Mucosa of rectum (tissue), 2 donors: Measurements from ENCODE around the gene MUSTN1.

Source experiments
- H3K27ac ChIP-seq, 2 donors: one replicate each; pipeline ENCODE4 v1.7.0; 2013; ENCODE audit warnings: inconsistent platforms in 2 of 2, low read depth in 2 of 2, low read length in 2 of 2
- H3K27me3 ChIP-seq, 2 donors: one replicate each; pipeline ENCODE4 v1.7.0; 2013; ENCODE audit warnings: low read length in 2 of 2; ENCODE audit not compliant: control insufficient read depth in 2 of 2, insufficient read depth in 2 of 2
- H3K36me3 ChIP-seq, 2 donors: one replicate each; pipeline ENCODE4 v1.7.0; 2013; ENCODE audit warnings: low read length in 2 of 2; ENCODE audit not compliant: control insufficient read depth in 2 of 2, insufficient read depth in 2 of 2
- H3K4me1 ChIP-seq, 2 donors: one replicate each; pipeline ENCODE4 v1.7.0; 2013; ENCODE audit warnings: low read length in 2 of 2, mild to moderate bottlenecking in 1 of 2; ENCODE audit not compliant: control insufficient read depth in 2 of 2, insufficient read depth in 2 of 2
- H3K4me3 ChIP-seq, 2 donors: one replicate each; pipeline ENCODE4 v1.7.0; 2013; ENCODE audit warnings: low read length in 2 of 2
- H3K9ac ChIP-seq, 2 donors: one replicate each; pipeline ENCODE4 v1.7.0; 2013; ENCODE audit warnings: low read length in 2 of 2, low read depth in 1 of 2, mild to moderate bottlenecking in 1 of 2
- H3K9me3 ChIP-seq, 2 donors: one replicate each; pipeline ENCODE4 v1.7.0; 2013; ENCODE audit warnings: low read length in 2 of 2; ENCODE audit not compliant: control insufficient read depth in 2 of 2
- donor health status: healthy.
- donor health status: Normal muscosa, but diverticular disease.

MUSTN1 gene

DNA sequence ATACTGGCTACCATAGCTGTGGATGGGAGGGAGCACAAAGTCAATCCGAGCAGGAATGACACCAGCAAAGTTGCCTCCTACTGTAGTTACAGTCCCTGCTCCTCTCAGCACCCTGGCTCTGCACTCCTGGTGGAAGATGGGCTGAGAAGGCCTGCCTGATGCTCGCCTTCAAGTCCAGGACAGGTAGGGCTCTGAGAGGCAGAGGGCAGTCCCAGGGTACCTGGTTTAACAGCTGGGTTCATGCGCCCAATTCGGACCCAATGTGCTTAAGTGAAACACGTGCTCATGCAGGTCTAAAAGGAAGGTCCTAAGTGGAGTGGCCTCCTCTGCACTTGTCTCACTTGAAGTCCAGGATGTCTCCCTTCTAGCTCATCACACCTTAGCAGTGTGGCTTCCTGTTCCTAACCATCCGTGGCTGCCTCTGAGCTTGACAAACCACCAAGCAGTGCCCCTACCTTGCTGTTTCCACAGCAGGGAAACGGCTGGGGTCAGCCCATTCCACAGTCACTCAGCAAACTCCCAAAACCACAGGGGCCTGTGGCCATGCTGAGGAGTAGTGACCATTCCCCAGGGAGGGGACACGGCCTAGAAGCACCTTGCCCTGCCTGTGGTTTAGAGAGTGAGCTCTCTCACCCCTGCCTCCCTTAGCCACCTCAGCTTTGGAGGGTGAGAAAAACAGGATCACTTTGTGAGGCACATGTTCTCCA is 3.9 kb upstream of the MUSTN1 start:
- no peaks in the 10 kb centered on the region for H3K9me3 ChIP-seq
- no peak overlapping the region for H3K4me3 ChIP-seq
- no peak overlapping the region for H3K27ac ChIP-seq
- no peak overlapping the region for H3K9ac ChIP-seq
- no peaks in the 10 kb centered on the region for H3K27me3 ChIP-seq
- peaks cover 6 to 17% of the 10 kb centered on the region in 2 donors for H3K36me3 ChIP-seq
- H3K4me1 ChIP-seq: peaks cover 0 to 4% of the 10 kb centered on the region in 2 donors

DNA sequence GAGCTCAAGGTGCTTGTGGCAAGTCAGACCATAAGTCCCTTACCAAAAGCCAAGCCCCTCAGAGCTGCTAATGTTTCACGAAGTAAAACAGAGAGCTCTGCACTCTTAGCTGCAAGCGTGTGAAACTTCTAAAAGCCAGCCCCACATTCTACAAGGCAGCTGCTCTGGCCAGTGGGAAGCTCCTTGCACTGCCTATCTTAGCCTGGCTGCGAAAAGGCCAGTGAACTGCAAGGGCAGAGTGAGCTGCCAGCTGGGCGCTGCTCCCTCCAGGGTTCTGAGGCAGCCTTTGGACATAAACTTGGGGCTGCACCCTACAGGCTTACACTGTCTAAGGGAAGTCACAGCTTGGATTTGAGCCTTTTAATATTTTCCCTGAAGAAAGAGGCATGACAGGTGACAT is 2.2 kb upstream of the MUSTN1 start:
- Histone ChIP-seq H3K27me3 (no peaks in the 10 kb centered on the region), H3K9ac (no peak overlapping the region), H3K9me3 (no peaks in the 10 kb centered on the region), H3K36me3 (peaks cover 4 to 10% of the 10 kb centered on the region in 2 donors), H3K27ac (no peak overlapping the region), H3K4me1 (peaks cover 0 to 3% of the 10 kb centered on the region in 2 donors), H3K4me3 (no peak overlapping the region)

- no peak overlapping the region for H3K27ac ChIP-seq
- H3K9ac ChIP-seq: no peak overlapping the region
- H3K4me1 ChIP-seq: peaks cover 3 to 4% of the 10 kb centered on the region in 2 donors
Measured at GRCh38 chr3:52836471-52836845, 1.6 kb upstream of the MUSTN1 start.

GRCh38 chr3:52835766-52836470 is 1.1 kb upstream of the MUSTN1 start:
- peaks cover 3 to 7% of the 10 kb centered on the region in 2 donors for H3K4me1 ChIP-seq
- no peaks in the 10 kb centered on the region for H3K27me3 ChIP-seq
- peaks cover 0 to under 1% of the 10 kb centered on the region in 2 donors for H3K36me3 ChIP-seq
- no peaks in the 10 kb centered on the region for H3K9me3 ChIP-seq
- H3K27ac ChIP-seq: no peak overlapping the region
- H3K4me3 ChIP-seq: no peak overlapping the region
- no peak overlapping the region for H3K9ac ChIP-seq

More at GRCh38 chr3:52836471-52836845, 1.6 kb upstream of the MUSTN1 start:
- Histone ChIP-seq H3K9me3 (no peaks in the 10 kb centered on the region), H3K36me3 (peaks cover under 1 to 6% of the 10 kb centered on the region in 2 donors), H3K4me3 (no peak overlapping the region), H3K27me3 (no peaks in the 10 kb centered on the region)

- H3K4me1 ChIP-seq: peaks cover 3 to 7% of the 10 kb centered on the region in 2 donors
- no peak overlapping the region for H3K9ac ChIP-seq
- no peaks in the 10 kb centered on the region for H3K9me3 ChIP-seq
- H3K27me3 ChIP-seq: no peaks in the 10 kb centered on the region
- no peak overlapping the region for H3K4me3 ChIP-seq
- H3K36me3 ChIP-seq: no peaks in the 10 kb centered on the region
- H3K27ac ChIP-seq: no peak overlapping the region
Measured at GRCh38 chr3:52833202-52833601, 1.6 kb downstream of the MUSTN1 start.

- H3K36me3 ChIP-seq: no peaks in the 10 kb centered on the region
- peaks cover 3 to 7% of the 10 kb centered on the region in 2 donors for H3K4me1 ChIP-seq
- no peak overlapping the region for H3K9ac ChIP-seq
- no peaks in the 10 kb centered on the region for H3K27me3 ChIP-seq
- no peak overlapping the region for H3K27ac ChIP-seq
- H3K4me3 ChIP-seq: no peak overlapping the region
- no peaks in the 10 kb centered on the region for H3K9me3 ChIP-seq
Measured at GRCh38 chr3:52831500-52832301, 3.1 kb downstream of the MUSTN1 start.

- Histone ChIP-seq H3K9ac (no peak within 1 kb of the TSS), H3K36me3 (no peaks in the 10 kb centered on the region), H3K9me3 (no peaks in the 10 kb centered on the region), H3K27me3 (no peaks in the 10 kb centered on the region), H3K27ac (no peak within 1 kb of the TSS), H3K4me1 (peaks cover 3 to 7% of the 10 kb centered on the region in 2 donors), H3K4me3 (no peak within 1 kb of the TSS)
Measured at GRCh38 chr3:52830535-52831258, 4.1 kb downstream of the MUSTN1 start, which contains the start of gene ITIH4. Gene ITIH4, minus strand, starts transcription at chr3:52830672. Its CDS starts 30 bp downstream, at chr3:52830642.

GRCh38 chr3:52829906-52830463 is 4.8 kb downstream of the MUSTN1 start:
- H3K4me3 ChIP-seq: no peak overlapping the region
- H3K9ac ChIP-seq: no peak overlapping the region
- no peaks in the 10 kb centered on the region for H3K9me3 ChIP-seq
- no peaks in the 10 kb centered on the region for H3K36me3 ChIP-seq
- peaks cover 3 to 7% of the 10 kb centered on the region in 2 donors for H3K4me1 ChIP-seq
- H3K27me3 ChIP-seq: no peaks in the 10 kb centered on the region
- no peak overlapping the region for H3K27ac ChIP-seq

DNA sequence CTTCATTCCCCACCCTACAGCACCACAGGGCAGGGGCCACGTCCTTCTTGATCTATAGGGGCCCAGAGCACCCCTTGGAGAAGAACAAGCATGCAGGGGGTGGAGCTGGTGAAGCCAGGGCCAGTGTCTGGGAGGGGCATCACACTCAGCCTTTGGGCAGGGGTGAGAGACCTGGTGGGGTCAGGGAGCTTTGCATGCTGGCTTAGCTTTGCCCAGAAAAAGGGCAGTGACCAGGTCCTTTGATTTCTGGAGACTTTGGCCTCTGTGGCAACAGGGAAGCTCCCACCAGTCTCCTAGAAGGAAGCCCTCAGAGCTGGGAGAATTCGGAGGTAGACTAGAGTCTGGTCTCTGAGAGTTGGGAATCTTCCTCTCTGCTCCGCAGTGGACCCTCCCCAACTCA is 5.3 kb downstream of the MUSTN1 start:
- Histone ChIP-seq H3K4me3 (no peak overlapping the region), H3K36me3 (no peaks in the 10 kb centered on the region), H3K4me1 (peaks cover 3 to 7% of the 10 kb centered on the region in 2 donors), H3K9ac (no peak overlapping the region), H3K9me3 (no peaks in the 10 kb centered on the region), H3K27me3 (no peaks in the 10 kb centered on the region), H3K27ac (no peak overlapping the region)
